SU-DHL-6 (cell line): Measurements from ENCODE around the gene ERBB2.

Source experiments
- EZH2phosphoT487 ChIP-seq: fragments of 200-600 bp; sonication (generic), shearing (Covaris generic); conservative IDR thresholded peaks from 2 replicates; pipeline ENCODE4 v1.6.1; 2018; ENCODE audit warnings: mild to moderate bottlenecking, antibody characterized with exemption, low read length, moderate library complexity, mixed read lengths
- TF ChIP-seq, protein P1 (sequence below): fragments of 200-600 bp; sonication (generic); IDR thresholded peaks from one replicate; pipeline ENCODE4 v1.5.1; 2017; ENCODE audit warnings: antibody characterized with exemption, mild to moderate bottlenecking, low read length, moderate library complexity; ENCODE audit not compliant: insufficient read depth, poor library complexity, severe bottlenecking

DNA sequence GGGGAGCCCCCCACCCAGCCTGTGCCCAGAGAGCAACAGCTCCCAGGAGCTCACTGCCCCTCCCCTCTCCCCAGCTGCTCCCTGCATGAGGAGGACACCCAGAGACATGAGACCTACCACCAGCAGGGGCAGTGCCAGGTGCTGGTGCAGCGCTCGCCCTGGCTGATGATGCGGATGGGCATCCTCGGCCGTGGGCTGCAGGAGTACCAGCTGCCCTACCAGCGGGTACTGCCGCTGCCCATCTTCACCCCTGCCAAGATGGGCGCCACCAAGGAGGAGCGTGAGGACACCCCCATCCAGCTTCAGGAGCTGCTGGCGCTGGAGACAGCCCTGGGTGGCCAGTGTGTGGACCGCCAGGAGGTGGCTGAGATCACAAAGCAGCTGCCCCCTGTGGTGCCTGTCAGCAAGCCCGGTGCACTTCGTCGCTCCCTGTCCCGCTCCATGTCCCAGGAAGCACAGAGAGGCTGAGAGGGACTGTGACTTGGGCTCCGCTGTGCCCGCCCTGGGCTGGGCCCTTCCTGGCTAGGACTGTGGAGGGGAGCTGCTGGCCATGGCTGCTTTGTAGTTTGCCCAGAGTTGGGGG, 34.1 kb upstream of the ERBB2 start:
- TF ChIP-seq, protein P1, sequence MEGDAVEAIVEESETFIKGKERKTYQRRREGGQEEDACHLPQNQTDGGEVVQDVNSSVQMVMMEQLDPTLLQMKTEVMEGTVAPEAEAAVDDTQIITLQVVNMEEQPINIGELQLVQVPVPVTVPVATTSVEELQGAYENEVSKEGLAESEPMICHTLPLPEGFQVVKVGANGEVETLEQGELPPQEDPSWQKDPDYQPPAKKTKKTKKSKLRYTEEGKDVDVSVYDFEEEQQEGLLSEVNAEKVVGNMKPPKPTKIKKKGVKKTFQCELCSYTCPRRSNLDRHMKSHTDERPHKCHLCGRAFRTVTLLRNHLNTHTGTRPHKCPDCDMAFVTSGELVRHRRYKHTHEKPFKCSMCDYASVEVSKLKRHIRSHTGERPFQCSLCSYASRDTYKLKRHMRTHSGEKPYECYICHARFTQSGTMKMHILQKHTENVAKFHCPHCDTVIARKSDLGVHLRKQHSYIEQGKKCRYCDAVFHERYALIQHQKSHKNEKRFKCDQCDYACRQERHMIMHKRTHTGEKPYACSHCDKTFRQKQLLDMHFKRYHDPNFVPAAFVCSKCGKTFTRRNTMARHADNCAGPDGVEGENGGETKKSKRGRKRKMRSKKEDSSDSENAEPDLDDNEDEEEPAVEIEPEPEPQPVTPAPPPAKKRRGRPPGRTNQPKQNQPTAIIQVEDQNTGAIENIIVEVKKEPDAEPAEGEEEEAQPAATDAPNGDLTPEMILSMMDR = no peak
- no peak for TF ChIP-seq EZH2phosphoT487
